Cortex of kidney (tissue), 1 donor: ENCODE data around the gene C12orf56.

ENCODE experiments used
- DNase-seq: peaks from one replicate; lab custom pipeline; 2025; lab: John Stamatoyannopoulos, UW

Gene C12orf56, protein sequence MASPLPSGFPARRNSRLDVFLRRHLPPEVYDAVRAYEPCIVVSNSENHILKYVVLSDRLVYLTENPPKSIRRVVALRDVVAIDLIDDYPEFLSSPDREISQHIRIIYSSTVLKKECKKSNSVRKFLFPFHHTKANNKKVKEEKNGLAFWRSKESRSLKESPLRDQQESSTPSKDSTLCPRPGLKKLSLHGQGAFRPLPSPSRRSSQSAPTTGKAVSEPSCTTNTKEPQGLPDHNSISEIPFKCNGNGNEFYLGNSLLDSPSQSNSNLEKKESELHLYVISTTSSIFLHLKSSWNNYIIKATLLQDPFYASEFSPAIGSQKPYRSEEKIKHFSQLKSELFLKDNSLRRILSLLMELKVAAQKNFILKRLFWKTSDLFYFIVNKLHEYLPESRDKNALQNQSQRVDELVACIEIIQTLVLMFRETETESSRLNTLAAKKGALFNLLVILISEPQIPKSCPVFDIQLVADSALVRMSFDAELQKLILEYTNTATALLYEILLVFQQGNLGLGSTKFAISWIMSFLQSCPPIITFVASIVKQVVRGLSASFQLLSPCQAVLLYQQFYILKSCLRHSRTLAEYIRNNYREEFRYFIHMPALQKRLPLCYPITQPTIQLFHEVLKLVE

GRCh38 chr12:64390275-64390851 is at the start of gene C12orf56:
Gene C12orf56 (minus strand): TSS chr12:64390758. CDS start chr12:64390565, 193 bp downstream.
- DNase-seq: no peak

DNA sequence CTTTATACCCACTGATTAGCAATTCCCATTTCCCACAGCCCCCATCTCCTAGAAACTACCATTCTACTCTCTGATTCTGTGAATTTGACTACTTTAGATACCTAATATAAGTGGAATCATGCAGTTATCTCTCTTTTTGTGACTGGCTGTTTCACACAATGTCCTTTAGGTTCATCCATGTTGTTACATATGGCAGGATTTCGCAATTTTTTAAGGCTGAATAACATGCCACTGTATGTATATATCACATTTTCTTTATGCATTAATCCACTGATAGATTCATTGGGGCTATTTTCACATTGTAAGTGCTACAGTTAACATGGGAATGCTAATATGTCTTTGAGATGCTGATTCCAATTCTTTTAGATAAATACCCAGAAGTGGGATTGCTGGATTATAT is 49.5 kb upstream of the C12orf56 start:
- no peak for DNase-seq

DNA sequence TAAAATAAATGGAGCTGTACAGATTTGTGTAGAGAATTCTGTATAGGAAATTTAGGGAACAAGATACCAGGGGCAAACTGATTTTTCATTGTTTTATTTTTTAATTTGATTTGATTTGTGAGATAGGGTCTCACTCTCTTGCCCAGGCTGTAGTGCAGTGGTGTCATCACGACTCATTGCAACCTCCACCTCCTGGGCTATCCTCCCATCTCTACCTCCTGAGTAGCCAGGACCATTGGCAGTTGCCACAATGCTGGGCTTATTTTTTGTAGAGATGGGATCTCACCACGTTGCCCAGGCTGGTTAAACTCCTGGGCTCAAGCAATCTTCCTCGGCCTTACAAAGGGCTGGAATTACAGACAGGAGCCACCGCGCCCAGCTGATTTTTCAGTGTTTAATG is 43.4 kb upstream of the C12orf56 start:
- no peak for DNase-seq

GRCh38 chr12:64431791-64432190 is 41.2 kb upstream of the C12orf56 start:
- no peak for DNase-seq

DNA sequence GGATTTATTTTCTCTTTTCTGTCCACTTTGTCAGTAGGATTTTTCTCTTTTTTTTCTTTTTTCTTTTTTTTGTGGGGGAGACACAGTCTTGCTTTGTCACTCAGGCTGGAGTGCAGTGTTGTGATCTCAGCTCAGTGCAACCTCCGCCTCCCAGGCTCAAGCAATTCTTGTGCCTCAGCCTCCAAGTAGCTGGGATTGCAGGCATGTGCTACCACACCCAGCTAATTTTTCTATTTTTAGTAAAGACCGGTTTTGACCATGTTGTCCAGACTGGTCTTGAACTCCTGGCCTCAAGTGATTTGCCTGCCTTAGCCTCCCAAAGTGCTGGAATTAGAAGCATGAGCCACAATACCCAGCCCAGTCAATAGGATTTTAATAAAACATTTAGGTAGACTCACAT is 40.3 kb upstream of the C12orf56 start:
- DNase-seq: no peak

DNA sequence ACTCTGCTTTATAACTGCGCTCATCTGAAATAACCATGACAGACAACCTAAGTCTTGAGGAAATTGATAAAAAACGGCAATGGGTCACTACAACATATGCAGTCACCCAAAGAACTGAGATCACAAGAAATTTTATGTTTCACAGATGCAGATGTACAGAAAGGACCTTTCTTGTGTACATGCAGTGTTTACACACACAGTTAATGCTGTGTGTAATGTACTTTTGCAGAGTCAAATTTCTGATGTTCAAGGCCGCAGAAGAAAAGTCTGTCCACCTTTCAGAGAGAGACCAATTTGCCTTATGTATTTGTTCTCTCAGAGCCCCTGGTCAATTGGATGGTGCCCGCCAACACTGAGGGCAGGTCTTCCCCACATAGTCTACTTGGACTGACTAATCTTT is 38.4 kb upstream of the C12orf56 start:
- no peak for DNase-seq

GRCh38 chr12:64427988-64428387 is 37.4 kb upstream of the C12orf56 start:
- no peak for DNase-seq

DNA sequence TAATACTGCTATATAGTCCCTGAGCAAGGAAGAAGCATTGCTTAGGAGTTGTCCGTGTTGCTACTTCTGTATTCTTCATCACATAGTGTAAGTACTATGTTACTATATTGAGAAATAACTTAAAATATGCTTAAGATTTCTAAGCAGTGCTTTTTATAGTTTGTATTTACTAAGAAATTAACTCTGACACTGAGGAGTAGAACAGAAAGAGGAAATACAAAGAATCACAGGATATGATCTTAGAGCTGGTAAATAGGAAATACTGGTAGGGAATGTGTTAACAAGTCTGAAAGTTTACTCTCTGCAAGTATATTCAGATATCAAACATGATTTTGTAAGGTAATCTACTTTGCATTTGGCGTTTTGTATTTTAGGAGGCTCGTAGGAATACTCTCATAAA is 29.1 kb upstream of the C12orf56 start:
- no peak for DNase-seq

DNA sequence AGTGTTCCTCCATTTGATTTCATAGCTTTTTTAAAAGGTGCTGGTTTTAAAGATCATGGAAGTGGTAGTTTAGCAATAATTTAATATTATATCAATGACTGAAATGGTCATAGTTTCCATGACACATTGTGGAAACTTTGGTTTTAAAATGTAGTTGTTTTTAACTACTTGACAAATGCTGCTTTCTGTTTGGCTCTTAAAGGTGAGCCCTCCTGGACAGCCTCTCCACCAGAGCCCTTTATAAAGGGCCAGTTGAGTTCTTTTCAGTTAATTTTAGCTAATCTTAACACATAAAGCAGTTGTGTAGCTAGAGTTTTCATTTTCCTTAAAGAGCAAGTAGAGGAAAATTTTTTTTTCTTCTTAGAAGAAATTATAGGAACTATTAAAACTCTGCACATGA is 27.7 kb upstream of the C12orf56 start:
- no peak for DNase-seq

- no peak for DNase-seq
These were observed 23.3 kb upstream of the C12orf56 start for GRCh38 chr12:64413884-64414283.

DNA sequence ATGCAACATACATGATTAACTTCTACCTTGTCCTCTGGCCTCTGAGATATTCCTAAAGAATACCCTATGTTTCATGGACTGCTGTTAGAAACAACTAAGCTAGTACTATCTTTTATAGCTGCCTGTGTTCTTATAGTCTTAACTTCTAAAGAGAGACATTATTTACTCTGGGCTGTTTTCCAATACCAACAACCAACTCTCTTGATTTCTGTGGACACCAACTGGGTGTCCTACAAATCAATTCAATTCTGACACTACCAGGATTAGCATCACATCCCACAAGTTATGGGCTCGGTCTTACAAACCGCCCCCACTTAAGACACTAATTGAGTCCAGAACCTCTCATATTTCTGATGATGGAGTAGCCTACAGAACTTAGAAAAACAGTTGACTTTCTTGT is 21.9 kb upstream of the C12orf56 start:
- DNase-seq: no peak

DNA sequence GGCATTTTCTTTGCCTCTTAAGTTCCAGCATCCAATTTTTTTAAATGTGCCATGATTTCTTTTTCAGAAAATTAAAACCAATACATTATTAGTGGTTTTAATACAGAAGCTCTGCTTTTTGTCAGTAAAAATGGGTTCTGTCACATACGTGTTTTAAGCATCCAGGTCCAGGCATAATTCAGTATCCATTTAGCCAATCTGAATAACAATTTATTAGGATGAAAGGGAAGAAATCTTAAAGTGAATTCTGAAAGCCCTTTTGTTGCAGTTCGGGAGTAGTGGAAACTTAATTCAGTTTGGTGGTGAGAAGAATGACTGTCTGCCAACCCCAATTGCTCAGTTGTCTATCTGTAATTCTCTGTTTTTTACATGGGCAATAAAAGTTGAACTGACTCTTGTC is 20.9 kb upstream of the C12orf56 start:
- no peak for DNase-seq

DNA sequence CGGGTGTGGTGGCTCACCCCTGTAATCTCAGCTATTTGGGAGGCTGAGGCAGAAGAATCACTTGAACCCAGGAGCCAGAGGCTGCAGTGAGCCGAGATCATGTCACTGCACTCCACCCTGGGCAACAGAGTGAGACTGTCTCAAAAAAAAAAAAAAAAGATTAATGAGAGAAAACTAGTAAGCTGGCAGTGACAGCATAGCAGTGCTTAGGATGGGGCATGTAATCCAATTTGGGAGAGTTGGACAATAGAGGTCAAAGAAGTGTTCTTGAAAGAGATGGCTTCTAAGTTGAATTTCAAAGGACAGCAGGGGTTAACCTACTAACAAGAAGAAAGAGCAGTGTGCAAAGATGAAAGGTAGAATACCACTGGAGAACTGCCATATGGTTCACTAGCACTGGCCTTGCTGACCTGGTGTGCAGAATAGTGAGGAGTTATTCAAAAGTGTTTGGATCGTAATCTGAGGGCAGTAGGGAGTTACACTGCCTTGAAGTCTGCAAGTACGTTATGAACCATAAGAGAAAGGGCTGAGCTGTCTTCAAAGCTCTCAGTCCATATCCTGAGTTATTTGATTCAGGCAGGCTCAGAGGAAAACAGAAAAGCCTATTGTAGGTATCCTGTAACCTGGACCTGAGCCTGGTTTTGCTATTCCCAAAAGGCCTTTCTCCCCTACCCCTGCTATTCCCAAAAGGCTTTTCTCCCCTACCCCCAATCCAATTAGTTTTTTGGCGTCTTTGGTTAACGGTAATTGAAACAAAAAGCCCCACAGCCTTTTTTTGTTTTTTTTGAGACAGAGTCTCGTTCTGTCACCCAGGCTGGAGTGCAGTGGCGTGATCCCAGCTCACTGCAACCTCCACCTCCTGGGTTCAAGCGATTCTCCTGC is 17.0 kb upstream of the C12orf56 start:
- DNase-seq: no peak

DNA sequence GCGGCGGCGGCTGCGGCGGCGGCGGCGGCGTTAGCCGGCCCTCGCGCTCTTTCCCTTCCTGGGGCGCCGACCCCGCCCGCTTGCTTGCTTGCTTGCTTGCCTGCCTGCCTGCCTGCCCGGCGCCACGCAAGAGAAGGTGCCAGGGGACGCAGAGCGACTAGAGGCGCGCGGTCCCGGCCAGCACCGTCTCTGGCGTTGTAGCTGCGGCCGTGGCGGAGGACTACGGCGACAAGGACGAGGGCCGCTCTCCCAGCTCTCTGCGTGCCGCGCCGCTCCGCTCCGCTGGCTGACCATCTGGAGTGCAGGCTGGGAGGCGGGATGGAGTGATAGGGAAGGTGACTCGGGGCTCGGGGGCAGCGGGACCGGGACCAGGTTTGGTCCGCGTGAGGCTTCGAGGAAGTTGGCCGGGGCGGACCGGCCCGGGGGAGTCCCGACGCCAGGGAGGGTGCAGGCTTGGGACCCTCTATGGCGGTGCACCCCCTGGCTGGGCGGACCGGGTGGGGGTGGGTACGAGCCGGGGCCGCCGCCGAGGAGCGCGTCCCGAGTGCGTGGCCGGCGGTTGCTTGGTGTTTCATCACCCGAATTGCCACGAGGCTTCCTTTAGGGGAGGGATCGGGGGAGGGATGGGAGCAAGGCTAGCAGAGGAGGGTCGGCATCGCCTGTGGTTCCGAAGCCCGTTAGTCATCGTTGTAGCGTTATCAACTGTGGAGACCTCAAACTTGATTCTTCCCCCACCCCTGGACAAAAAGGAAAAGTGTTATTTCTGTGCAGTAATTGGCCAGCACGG is 14.1 kb upstream of the C12orf56 start:
- no peak for DNase-seq

GRCh38 chr12:64403707-64404469 is 13.3 kb upstream of the C12orf56 start, which contains the start of gene XPOT:
Gene XPOT (plus strand): TSS chr12:64404392. CDS start chr12:64410036, 5,644 bp downstream.
- DNase-seq: peak; percentile 43

GRCh38 chr12:64402181-64402580 is 11.6 kb upstream of the C12orf56 start:
- no peak for DNase-seq

GRCh38 chr12:64400041-64400440 is 9.5 kb upstream of the C12orf56 start:
- no peak for DNase-seq

GRCh38 chr12:64395739-64396138 is 5.2 kb upstream of the C12orf56 start:
- DNase-seq: no peak

- DNase-seq: no peak
These were observed 1.7 kb upstream of the C12orf56 start for GRCh38 chr12:64392221-64392620.

DNA sequence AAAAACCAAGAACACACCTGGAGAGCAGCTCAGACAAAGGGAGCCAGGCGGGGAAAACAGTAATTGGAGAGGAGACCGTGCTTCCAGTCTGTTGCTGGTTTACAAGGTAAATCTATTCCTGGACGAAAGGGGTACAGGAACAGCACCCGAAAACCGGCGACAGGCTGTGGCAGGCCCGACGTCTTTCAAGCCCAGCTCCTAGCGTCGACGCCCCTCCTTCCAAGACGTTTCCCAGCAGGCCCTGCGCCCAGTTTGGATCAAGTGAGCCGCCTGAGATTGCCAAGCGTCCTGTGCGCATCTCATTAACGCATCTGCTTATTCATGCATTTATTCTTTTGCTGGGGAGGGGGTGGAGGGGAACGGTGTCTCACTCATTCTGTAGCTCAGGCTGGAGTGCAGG is 1.4 kb downstream of the C12orf56 start:
- no peak for DNase-seq
